Epithelial cell of prostate (primary cell): Measurements from ENCODE around the gene HSF2.

Source experiments
- DNase-seq: peaks from one replicate; pipeline ENCODE4 v3.0.0-alpha.2; 2011; ENCODE audit warnings: low read depth, low spot score
- H3K27ac ChIP-seq: fragments of 450-650 bp; 2 replicates; pipeline ENCODE4 v1.5.1; 2017; ENCODE audit warnings: mild to moderate bottlenecking

HSF2 gene

GRCh38 chr6:122393351-122393896 is 6.0 kb upstream of the HSF2 start:
- no peak overlapping the region for H3K27ac ChIP-seq
- no peak for DNase-seq

GRCh38 chr6:122394016-122394415 is 5.4 kb upstream of the HSF2 start:
- DNase-seq = no peak
- H3K27ac ChIP-seq = no peak overlapping the region

GRCh38 chr6:122399055-122399347 is 451 bp upstream of the HSF2 start:
- DNase-seq = no peak
- peak overlapping the region; percentile 69 for H3K27ac ChIP-seq

- peak overlapping the region; percentile 69 for H3K27ac ChIP-seq
Observed at GRCh38 chr6:122400121-122400450, 634 bp downstream of the HSF2 start.

GRCh38 chr6:122400462-122401089 is 1.1 kb downstream of the HSF2 start:
- H3K27ac ChIP-seq = no peak overlapping the region

More at GRCh38 chr6:122400121-122400450, 634 bp downstream of the HSF2 start:
- no peak for DNase-seq

GRCh38 chr6:122401104-122401503 is 1.7 kb downstream of the HSF2 start:
- no peak overlapping the region for H3K27ac ChIP-seq
- no peak for DNase-seq

More at GRCh38 chr6:122400462-122401089, 1.1 kb downstream of the HSF2 start:
- no peak for DNase-seq

- DNase-seq = no peak
- H3K27ac ChIP-seq = no peak overlapping the region
Observed at GRCh38 chr6:122404444-122404843, 5.0 kb downstream of the HSF2 start.

GRCh38 chr6:122405417-122405816 is 6.0 kb downstream of the HSF2 start:
- no peak overlapping the region for H3K27ac ChIP-seq
- DNase-seq = no peak

- no peak overlapping the region for H3K27ac ChIP-seq
- no peak for DNase-seq
Observed at GRCh38 chr6:122406187-122406586, 6.7 kb downstream of the HSF2 start.

GRCh38 chr6:122407712-122408111 is 8.3 kb downstream of the HSF2 start:
- no peak for DNase-seq
- H3K27ac ChIP-seq = no peak overlapping the region

- no peak for DNase-seq
- H3K27ac ChIP-seq = no peak overlapping the region
Observed at GRCh38 chr6:122408240-122408639, 8.8 kb downstream of the HSF2 start.

GRCh38 chr6:122408702-122409458 is 9.4 kb downstream of the HSF2 start:
- DNase-seq = no peak
- H3K27ac ChIP-seq = no peak overlapping the region

GRCh38 chr6:122412001-122412400 is 12.5 kb downstream of the HSF2 start:
- no peak overlapping the region for H3K27ac ChIP-seq
- no peak for DNase-seq

GRCh38 chr6:122416825-122417224 is 17.4 kb downstream of the HSF2 start:
- no peak overlapping the region for H3K27ac ChIP-seq
- DNase-seq = no peak

GRCh38 chr6:122422003-122422402 is 22.6 kb downstream of the HSF2 start:
- no peak overlapping the region for H3K27ac ChIP-seq
- DNase-seq = no peak

GRCh38 chr6:122422614-122423267 is 23.3 kb downstream of the HSF2 start:
- H3K27ac ChIP-seq = no peak overlapping the region
- no peak for DNase-seq

- H3K27ac ChIP-seq = no peak overlapping the region
- no peak for DNase-seq
Observed at GRCh38 chr6:122423734-122424133, 24.3 kb downstream of the HSF2 start.

GRCh38 chr6:122426597-122426996 is 27.1 kb downstream of the HSF2 start:
- DNase-seq = no peak
- no peak overlapping the region for H3K27ac ChIP-seq

GRCh38 chr6:122428781-122429180 is 29.3 kb downstream of the HSF2 start:
- DNase-seq = no peak
- no peak overlapping the region for H3K27ac ChIP-seq

- no peak for DNase-seq
Observed at GRCh38 chr6:122429323-122429722, 29.9 kb downstream of the HSF2 start.

GRCh38 chr6:122431780-122432179 is 32.3 kb downstream of the HSF2 start:
- H3K27ac ChIP-seq = no peak overlapping the region
- DNase-seq = no peak

More at GRCh38 chr6:122429323-122429722, 29.9 kb downstream of the HSF2 start:
- H3K27ac ChIP-seq = no peak overlapping the region
